ENCODE data around the gene CSTPP1. TPM values are rescaled to one million over a fixed set of nuclear protein-coding genes. Genes with fewer than 3 reads are reported as not detected.

The CSTPP1 gene
- polyA plus RNA-seq, 1 donor (not counting 4 experiments of a cell fraction or from before 2014, with no cell fraction given), result 20.0 TPM

GRCh38 chr11:46969379-46969778 is 32.8 kb downstream of the CSTPP1 start:
- H3K9me1 ChIP-seq (ENCODE audit: control insufficient read depth, extremely low read depth, insufficient read depth, low read length), result no peaks in the 10 kb centered on the region
- no peaks in the 10 kb centered on the region for H3K79me2 ChIP-seq (ENCODE audit: control insufficient read depth, insufficient read depth, low read length)
- no peak overlapping the region for H3K27ac ChIP-seq (ENCODE audit: control insufficient read depth, insufficient read depth, low read length)
- no peaks in the 10 kb centered on the region for H3K36me3 ChIP-seq (ENCODE audit: control insufficient read depth in 2 of 2, extremely low read depth in 1 of 2, insufficient read depth in 2 of 2, low read length in 2 of 2)
- dilution Hi-C loops (cut with MboI; ENCODE audit: extremely low pct_ligation_motif_present, low sequenced_read_pairs), result no loop called here
- DNase-seq (ENCODE audit: low read depth, low spot score) (no peak), FAIRE-seq (no peak)
- H3K4me1 ChIP-seq (ENCODE audit: control insufficient read depth, extremely low read depth, insufficient read depth, low read length), result no peaks in the 10 kb centered on the region
- H3K9ac ChIP-seq (ENCODE audit: control insufficient read depth, extremely low read depth, insufficient read depth, low read length), result no peak overlapping the region
- no peak overlapping the region for H2AFZ ChIP-seq (ENCODE audit: control insufficient read depth, low read length)
- no peak for TF ChIP-seq CTCF (optimal IDR thresholded peaks at IDR 0.05 in 1 of 3, IDR thresholded peaks at IDR 0.05 in 1 of 3, conservative IDR thresholded peaks at IDR 0.05 in 1 of 3; ENCODE audit: extremely low read depth in 1 of 3, insufficient read depth in 2 of 3, low read length in 3 of 3)
- TF ChIP-seq EZH2 (IDR thresholded peaks at IDR 0.05; ENCODE audit: low read length), result no peak
- no peak overlapping the region for H3K4me3 ChIP-seq (ENCODE audit: control insufficient read depth in 2 of 3, extremely low read depth in 1 of 3, insufficient read depth in 2 of 3, low read depth in 1 of 3, low read length in 3 of 3)
- no peaks in the 10 kb centered on the region for H4K20me1 ChIP-seq (ENCODE audit: control insufficient read depth, extremely low read depth, insufficient read depth, low read length)
- no peaks in the 10 kb centered on the region for H3K27me3 ChIP-seq (ENCODE audit: control insufficient read depth, extremely low read depth, insufficient read depth, low read length)
- H3K9me3 ChIP-seq (ENCODE audit: control insufficient read depth, low read depth, low read length), result no peaks in the 10 kb centered on the region
- H3K4me2 ChIP-seq (ENCODE audit: control insufficient read depth, extremely low read depth, insufficient read depth, low read depth, low read length), result no peak overlapping the region

- no peaks in the 10 kb centered on the region for H3K9me3 ChIP-seq (ENCODE audit: control insufficient read depth, low read depth, low read length)
- FAIRE-seq (no peak), DNase-seq (ENCODE audit: low read depth, low spot score) (no peak)
- H3K4me3 ChIP-seq (ENCODE audit: control insufficient read depth in 2 of 3, extremely low read depth in 1 of 3, insufficient read depth in 2 of 3, low read depth in 1 of 3, low read length in 3 of 3), result no peak overlapping the region
- H3K79me2 ChIP-seq (ENCODE audit: control insufficient read depth, insufficient read depth, low read length), result no peaks in the 10 kb centered on the region
- H2AFZ ChIP-seq (ENCODE audit: control insufficient read depth, low read length), result no peak overlapping the region
- H3K9ac ChIP-seq (ENCODE audit: control insufficient read depth, extremely low read depth, insufficient read depth, low read length), result no peak overlapping the region
- H4K20me1 ChIP-seq (ENCODE audit: control insufficient read depth, extremely low read depth, insufficient read depth, low read length), result no peaks in the 10 kb centered on the region
- no peak overlapping the region for H3K4me2 ChIP-seq (ENCODE audit: control insufficient read depth, extremely low read depth, insufficient read depth, low read depth, low read length)
- no peaks in the 10 kb centered on the region for H3K4me1 ChIP-seq (ENCODE audit: control insufficient read depth, extremely low read depth, insufficient read depth, low read length)
- dilution Hi-C loops (cut with MboI; ENCODE audit: extremely low pct_ligation_motif_present, low sequenced_read_pairs), result no loop called here
- no peak overlapping the region for H3K27ac ChIP-seq (ENCODE audit: control insufficient read depth, insufficient read depth, low read length)
- TF ChIP-seq EZH2 (IDR thresholded peaks at IDR 0.05; ENCODE audit: low read length), result no peak
- TF ChIP-seq CTCF (optimal IDR thresholded peaks at IDR 0.05 in 1 of 3, IDR thresholded peaks at IDR 0.05 in 1 of 3, conservative IDR thresholded peaks at IDR 0.05 in 1 of 3; ENCODE audit: extremely low read depth in 1 of 3, insufficient read depth in 2 of 3, low read length in 3 of 3), result no peak
- H3K9me1 ChIP-seq (ENCODE audit: control insufficient read depth, extremely low read depth, insufficient read depth, low read length), result no peaks in the 10 kb centered on the region
- no peaks in the 10 kb centered on the region for H3K27me3 ChIP-seq (ENCODE audit: control insufficient read depth, extremely low read depth, insufficient read depth, low read length)
- H3K36me3 ChIP-seq (ENCODE audit: control insufficient read depth in 2 of 2, extremely low read depth in 1 of 2, insufficient read depth in 2 of 2, low read length in 2 of 2), result no peaks in the 10 kb centered on the region
Measured at GRCh38 chr11:46970913-46971625, 34.5 kb downstream of the CSTPP1 start.
